Dedifferentiated amniotic fluid mesenchymal stem cell (primary cell): Measurements from ENCODE around the gene ONECUT2.
"Not testable (repeated sequence)": the region's sequence is repeated elsewhere in the genome, so short reads cannot be mapped to it uniquely, and the experiment has no call there.

ENCODE experiments used
- DNase-seq: peaks from one replicate; pipeline ENCODE4 v3.0.0-alpha.2; 2016; ENCODE audit errors: extremely low spot score

The ONECUT2 gene

GRCh38 chr18:57445488-57446319 lies 10.5 kb downstream of the ONECUT2 start:
- DNase-seq, result no peak

GRCh38 chr18:57446322-57446721 lies 11.1 kb downstream of the ONECUT2 start:
- DNase-seq, result no peak

GRCh38 chr18:57447154-57447621 lies 12.0 kb downstream of the ONECUT2 start:
- no peak for DNase-seq

GRCh38 chr18:57455576-57456129 lies 20.5 kb downstream of the ONECUT2 start:
- no peak for DNase-seq

- no peak for DNase-seq
Measured at GRCh38 chr18:57461652-57462269, 26.6 kb downstream of the ONECUT2 start.

- DNase-seq, result no peak
Measured at GRCh38 chr18:57466307-57466706, 31.1 kb downstream of the ONECUT2 start.

- no peak for DNase-seq
Measured at GRCh38 chr18:57466745-57467409, 31.7 kb downstream of the ONECUT2 start.

- DNase-seq, result no peak
Measured at GRCh38 chr18:57469884-57470283, 34.7 kb downstream of the ONECUT2 start.

GRCh38 chr18:57475408-57475807 lies 40.2 kb downstream of the ONECUT2 start:
- no peak for DNase-seq

- no peak for DNase-seq
Measured at GRCh38 chr18:57475903-57476302, 40.7 kb downstream of the ONECUT2 start.

- DNase-seq, result no peak
Measured at GRCh38 chr18:57480733-57481132, 45.6 kb downstream of the ONECUT2 start.

GRCh38 chr18:57497372-57498294 lies 62.5 kb downstream of the ONECUT2 start:
- DNase-seq, result no peak

- DNase-seq, result no peak
Measured at GRCh38 chr18:57498682-57499256, 63.6 kb downstream of the ONECUT2 start.

GRCh38 chr18:57502624-57503023 lies 67.5 kb downstream of the ONECUT2 start:
- DNase-seq, result no peak

- DNase-seq, result no peak
Measured at GRCh38 chr18:57505231-57505630, 70.1 kb downstream of the ONECUT2 start.

GRCh38 chr18:57516056-57516455 lies 80.9 kb downstream of the ONECUT2 start:
- DNase-seq, result no peak

GRCh38 chr18:57518533-57518932 lies 83.4 kb downstream of the ONECUT2 start:
- DNase-seq, result no peak

GRCh38 chr18:57519668-57520424 lies 84.7 kb downstream of the ONECUT2 start:
- DNase-seq, result no peak

GRCh38 chr18:57522348-57522747 lies 87.2 kb downstream of the ONECUT2 start:
- DNase-seq, result not testable (repeated sequence)
